ENCODE measurements around the gene MANF. TPM values are rescaled to one million over a fixed set of nuclear protein-coding genes. Genes with fewer than 3 reads are reported as not detected.

Gene MANF
- total and polyA plus RNA-seq, 2 of the 13 experiments (the other 11 are each of a cell fraction or from before 2014, with no cell fraction given), result 55.4 to 269 TPM

- FAIRE-seq (no peak), ATAC-seq (no peak), DNase-seq (ENCODE audit: low spot score) (no peak)
- TF ChIP-seq GATAD1 (CRISPR knock-in tag; IDR thresholded peaks at IDR 0.05) (no peak), NR2C2 (CRISPR knock-in tag; IDR thresholded peaks at IDR 0.05; ENCODE audit: borderline replicate concordance) (no peak), ISL2 (CRISPR knock-in tag; IDR thresholded peaks at IDR 0.05) (no peak), ZNF253 (CRISPR knock-in tag; IDR thresholded peaks at IDR 0.05; ENCODE audit: borderline replicate concordance) (no peak), HIVEP1 (CRISPR knock-in tag; IDR thresholded peaks at IDR 0.05) (no peak), NR3C1 (CRISPR knock-in tag; IDR thresholded peaks at IDR 0.05) (no peak), ZNF83 (CRISPR knock-in tag; IDR thresholded peaks at IDR 0.05; ENCODE audit: borderline replicate concordance) (no peak)
- TF ChIP-seq, protein P1, sequence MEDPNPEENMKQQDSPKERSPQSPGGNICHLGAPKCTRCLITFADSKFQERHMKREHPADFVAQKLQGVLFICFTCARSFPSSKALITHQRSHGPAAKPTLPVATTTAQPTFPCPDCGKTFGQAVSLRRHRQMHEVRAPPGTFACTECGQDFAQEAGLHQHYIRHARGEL (CRISPR knock-in tag; IDR thresholded peaks at IDR 0.05), result no peak
- Histone ChIP-seq H3K4me2 (ENCODE audit: low read depth, low read length) (no peak overlapping the region), H3K79me2 (ENCODE audit: insufficient read depth, low read length) (no peaks in the 10 kb centered on the region), H3K9me3 (ENCODE audit: low read length) (no peaks in the 10 kb centered on the region), H3K27me3 (ENCODE audit: control insufficient read depth in 1 of 2, insufficient read depth in 2 of 2, low read length in 2 of 2) (no peaks in the 10 kb centered on the region), H2AFZ (ENCODE audit: low read length) (no peak overlapping the region), H4K20me1 (ENCODE audit: insufficient read depth, low read length) (no peaks in the 10 kb centered on the region), H3K4me1 (ENCODE audit: insufficient read depth, low read length) (no peaks in the 10 kb centered on the region), H3K4me3 (replicated peaks in 1 of 3; ENCODE audit: insufficient read depth in 1 of 3, low read depth in 2 of 3, low read length in 3 of 3) (no peak overlapping the region), H3K36me3 (replicated peaks in 1 of 2; ENCODE audit: control insufficient read depth in 1 of 2, insufficient read depth in 2 of 2, low read length in 2 of 2) (peaks cover 15 to 49% of the 10 kb centered on the region in 2 experiments), H3K9ac (ENCODE audit: insufficient read depth, low read depth, low read length) (no peak overlapping the region), H3K27ac (ENCODE audit: extremely low read length, insufficient read depth, low read length) (no peak overlapping the region)
- BruUV-seq (replicated peaks), result no TSS peak
- 93% methylated on average over 4 of the region's 4 CpGs for WGBS (ENCODE audit: low lambda C conversion rate)
- ChIA-PET POLR2A (no interaction called here), CTCF (ENCODE audit: low intra/inter-chr PET ratio, low total read pairs) (no interaction called here)
- in situ Hi-C loops (cut with HindIII; ENCODE audit: extremely low pct_ligation_motif_present, low pct_unique_long_range_greater_than_20kb) (no loop called here), intact Hi-C loops (cut with micrococcal nuclease; ENCODE audit: unreplicated experiment) (no loop called here)
Measured at GRCh38 chr3:51426921-51427320, 41.8 kb downstream of the MANF start.

- Histone ChIP-seq H3K79me2 (ENCODE audit: insufficient read depth, low read length) (no peaks in the 10 kb centered on the region), H3K36me3 (replicated peaks in 1 of 2; ENCODE audit: control insufficient read depth in 1 of 2, insufficient read depth in 2 of 2, low read length in 2 of 2) (peaks cover 11 to 45% of the 10 kb centered on the region in 2 experiments), H2AFZ (ENCODE audit: low read length) (no peak overlapping the region), H3K9ac (ENCODE audit: insufficient read depth, low read depth, low read length) (no peak overlapping the region), H3K27me3 (ENCODE audit: control insufficient read depth in 1 of 2, insufficient read depth in 2 of 2, low read length in 2 of 2) (no peaks in the 10 kb centered on the region), H3K4me1 (ENCODE audit: insufficient read depth, low read length) (peaks cover 2% of the 10 kb centered on the region; the same call in 1 of the 2 replicates), H3K4me3 (replicated peaks in 1 of 3; ENCODE audit: insufficient read depth in 1 of 3, low read depth in 2 of 3, low read length in 3 of 3) (no peak overlapping the region), H3K27ac (ENCODE audit: extremely low read length, insufficient read depth, low read length) (no peak overlapping the region), H3K9me3 (ENCODE audit: low read length) (no peaks in the 10 kb centered on the region), H3K4me2 (ENCODE audit: low read depth, low read length) (no peak overlapping the region), H4K20me1 (ENCODE audit: insufficient read depth, low read length) (no peaks in the 10 kb centered on the region)
- ATAC-seq, result no peak
- in situ Hi-C loops (cut with HindIII; ENCODE audit: extremely low pct_ligation_motif_present, low pct_unique_long_range_greater_than_20kb), result no loop called here
- BruUV-seq (replicated peaks), result no TSS peak
- CTCF ChIA-PET (ENCODE audit: low intra/inter-chr PET ratio, low total read pairs), result no interaction called here
- 85% methylated on average over 3 of the region's 3 CpGs for WGBS (ENCODE audit: low lambda C conversion rate)
- no peak for FAIRE-seq
- intact Hi-C loops (cut with micrococcal nuclease; ENCODE audit: unreplicated experiment), result no loop called here
- DNase-seq (ENCODE audit: low spot score), result no peak
- TF ChIP-seq GTF2F1 (IDR thresholded peaks at IDR 0.05; ENCODE audit: low read length) (no peak), ZBTB33 (CRISPR knock-in tag; IDR thresholded peaks at IDR 0.05) (peak; percentile 65), ZNF672 (CRISPR knock-in tag; IDR thresholded peaks at IDR 0.05) (no peak)
- POLR2A ChIA-PET, result no interaction called here
Measured at GRCh38 chr3:51429138-51429537, 44.0 kb downstream of the MANF start.

Data from HepG2 (cell line).